GM10266 (cell line): ENCODE measurements around the gene ATF4.
"Not testable (repeated sequence)": the region's sequence is repeated elsewhere in the genome, so short reads cannot be mapped to it uniquely, and the experiment has no call there.

Source experiments
- DNase-seq: peaks from one replicate; pipeline ENCODE4 v3.0.0; 2012; ENCODE audit errors: extremely low spot score
- TF ChIP-seq, protein P1 (sequence below): IDR thresholded peaks from 2 replicates; pipeline ENCODE4 v1.5.1; 2012; ENCODE audit warnings: mild to moderate bottlenecking, low read depth; ENCODE audit not compliant: control insufficient read depth, insufficient read depth; ENCODE audit errors: missing control alignments

Gene ATF4

DNA sequence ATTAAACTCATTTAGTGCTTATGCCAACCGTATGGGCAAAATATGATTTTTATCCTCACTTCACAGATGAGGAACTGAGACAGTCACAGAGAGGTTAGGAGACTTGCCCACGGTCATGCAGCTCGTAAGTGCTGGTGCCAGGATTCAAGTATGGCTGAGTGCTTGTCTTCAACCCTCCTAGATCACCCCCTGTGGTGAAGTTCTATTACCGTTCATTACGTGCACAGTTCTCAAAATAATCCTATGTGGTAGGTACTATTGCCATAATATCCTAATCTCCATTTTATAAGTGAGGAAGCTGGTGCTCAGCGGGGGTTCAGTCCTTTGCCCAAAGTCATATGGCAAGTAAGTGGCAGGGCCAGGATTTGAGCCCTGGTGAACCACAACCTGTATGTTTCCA is 16.7 kb upstream of the ATF4 start:
- DNase-seq = no peak
- TF ChIP-seq, protein P1, sequence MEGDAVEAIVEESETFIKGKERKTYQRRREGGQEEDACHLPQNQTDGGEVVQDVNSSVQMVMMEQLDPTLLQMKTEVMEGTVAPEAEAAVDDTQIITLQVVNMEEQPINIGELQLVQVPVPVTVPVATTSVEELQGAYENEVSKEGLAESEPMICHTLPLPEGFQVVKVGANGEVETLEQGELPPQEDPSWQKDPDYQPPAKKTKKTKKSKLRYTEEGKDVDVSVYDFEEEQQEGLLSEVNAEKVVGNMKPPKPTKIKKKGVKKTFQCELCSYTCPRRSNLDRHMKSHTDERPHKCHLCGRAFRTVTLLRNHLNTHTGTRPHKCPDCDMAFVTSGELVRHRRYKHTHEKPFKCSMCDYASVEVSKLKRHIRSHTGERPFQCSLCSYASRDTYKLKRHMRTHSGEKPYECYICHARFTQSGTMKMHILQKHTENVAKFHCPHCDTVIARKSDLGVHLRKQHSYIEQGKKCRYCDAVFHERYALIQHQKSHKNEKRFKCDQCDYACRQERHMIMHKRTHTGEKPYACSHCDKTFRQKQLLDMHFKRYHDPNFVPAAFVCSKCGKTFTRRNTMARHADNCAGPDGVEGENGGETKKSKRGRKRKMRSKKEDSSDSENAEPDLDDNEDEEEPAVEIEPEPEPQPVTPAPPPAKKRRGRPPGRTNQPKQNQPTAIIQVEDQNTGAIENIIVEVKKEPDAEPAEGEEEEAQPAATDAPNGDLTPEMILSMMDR = no peak

DNA sequence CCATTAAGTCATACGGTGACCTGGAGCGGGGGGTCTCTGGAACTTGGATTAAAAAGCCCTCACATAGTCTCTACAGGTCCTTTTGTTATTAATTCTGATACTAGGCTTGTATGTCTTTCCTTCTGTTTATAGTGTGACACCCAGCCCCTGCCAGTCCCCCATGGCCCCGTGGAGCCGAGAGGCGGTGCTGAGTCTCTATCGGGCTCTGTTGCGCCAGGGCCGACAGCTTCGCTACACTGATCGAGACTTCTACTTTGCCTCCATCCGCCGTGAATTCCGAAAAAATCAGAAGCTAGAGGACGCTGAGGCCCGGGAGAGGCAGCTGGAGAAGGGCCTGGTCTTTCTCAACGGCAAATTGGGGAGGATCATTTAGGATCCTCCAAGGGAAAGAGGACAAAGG is 16.3 kb upstream of the ATF4 start:
- DNase-seq = no peak
- TF ChIP-seq, protein P1 = no peak

DNA sequence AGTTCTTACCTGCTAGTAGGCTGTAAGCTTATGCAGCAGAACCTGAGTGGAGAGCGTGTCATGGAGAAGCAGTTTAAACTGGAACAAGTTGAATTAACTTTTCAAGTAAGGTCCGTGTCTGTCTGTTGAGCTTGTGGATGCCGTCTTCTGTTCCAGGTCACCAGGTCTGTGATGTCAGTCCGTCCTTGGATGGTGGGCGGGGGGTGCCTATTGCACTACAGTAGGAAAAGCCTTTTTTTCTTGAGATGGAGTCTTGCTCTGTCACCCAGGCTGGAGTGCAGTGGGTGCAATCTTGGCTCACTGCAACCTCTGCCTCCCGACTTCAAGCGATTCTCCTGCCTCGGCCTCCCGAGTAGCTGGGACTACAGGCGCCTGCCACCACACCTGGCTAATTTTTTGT is 13.3 kb upstream of the ATF4 start:
- DNase-seq = not testable (repeated sequence)

DNA sequence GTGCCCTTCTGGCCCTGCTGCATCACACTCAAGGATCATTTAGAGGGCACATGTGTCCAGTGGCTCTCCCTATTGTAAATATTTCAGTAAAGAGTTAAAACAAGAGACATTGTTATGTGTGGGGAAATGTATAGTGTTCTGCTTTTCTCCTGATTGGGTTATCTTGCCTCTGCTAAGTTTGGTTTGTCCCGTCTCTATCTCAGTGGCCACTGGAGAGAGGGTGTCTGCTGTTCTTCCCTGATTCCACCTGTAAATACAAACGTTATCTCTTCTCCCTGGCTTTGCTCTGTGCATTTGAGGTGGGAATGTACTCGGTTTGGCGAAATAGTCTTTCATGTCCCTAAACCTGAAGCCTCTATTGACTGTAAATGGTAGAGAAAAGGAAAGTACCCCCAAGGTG is 12.0 kb upstream of the ATF4 start:
- TF ChIP-seq, protein P1 = no peak
- no peak for DNase-seq

DNA sequence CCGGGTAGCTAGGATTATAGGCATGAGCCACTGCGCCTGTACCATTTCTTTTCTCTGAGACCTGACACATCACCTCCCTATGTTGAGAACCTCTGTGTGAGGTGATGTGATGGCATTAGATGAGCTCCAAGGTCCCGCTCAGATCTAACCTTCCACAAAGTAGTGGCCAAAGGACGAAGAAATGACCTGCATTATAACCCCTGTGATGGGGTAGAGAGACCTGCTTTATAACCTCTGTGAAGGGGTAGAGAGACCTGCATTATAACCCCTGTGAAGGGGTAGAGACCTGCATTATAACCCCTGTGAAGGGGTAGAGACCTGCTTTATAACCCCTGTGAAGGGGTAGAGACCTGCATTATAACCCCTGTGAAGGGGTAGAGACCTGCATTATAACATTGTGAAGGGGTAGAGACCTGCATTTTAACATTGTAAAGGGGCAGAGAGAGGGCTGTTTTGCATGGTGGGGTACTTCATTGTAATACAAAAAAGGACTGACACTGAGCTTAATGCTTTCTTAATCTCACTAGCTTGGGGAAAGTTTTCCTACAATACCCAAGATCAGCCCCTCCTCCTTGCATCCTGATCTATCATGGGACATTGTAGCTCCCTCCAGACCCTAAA is 9.7 kb upstream of the ATF4 start:
- TF ChIP-seq, protein P1 = no peak
- no peak for DNase-seq

DNA sequence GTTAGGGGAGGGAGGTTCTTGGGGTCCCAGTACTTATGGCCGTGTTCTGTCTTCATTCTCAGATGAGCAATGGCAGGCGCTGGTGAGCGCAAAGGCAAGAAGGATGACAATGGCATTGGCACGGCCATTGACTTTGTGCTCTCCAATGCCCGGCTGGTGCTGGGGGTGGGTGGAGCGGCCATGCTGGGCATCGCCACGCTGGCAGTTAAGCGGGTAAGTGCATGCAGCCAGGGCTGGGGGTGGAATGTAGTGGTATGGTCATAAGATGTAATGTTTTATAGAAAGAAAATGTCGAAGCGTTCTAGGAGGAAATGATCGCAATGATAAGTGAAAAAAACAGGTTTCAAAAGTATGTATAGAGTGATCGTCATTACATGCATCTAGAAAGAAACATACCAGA is 9.1 kb upstream of the ATF4 start:
- TF ChIP-seq, protein P1 = no peak
- no peak for DNase-seq

DNA sequence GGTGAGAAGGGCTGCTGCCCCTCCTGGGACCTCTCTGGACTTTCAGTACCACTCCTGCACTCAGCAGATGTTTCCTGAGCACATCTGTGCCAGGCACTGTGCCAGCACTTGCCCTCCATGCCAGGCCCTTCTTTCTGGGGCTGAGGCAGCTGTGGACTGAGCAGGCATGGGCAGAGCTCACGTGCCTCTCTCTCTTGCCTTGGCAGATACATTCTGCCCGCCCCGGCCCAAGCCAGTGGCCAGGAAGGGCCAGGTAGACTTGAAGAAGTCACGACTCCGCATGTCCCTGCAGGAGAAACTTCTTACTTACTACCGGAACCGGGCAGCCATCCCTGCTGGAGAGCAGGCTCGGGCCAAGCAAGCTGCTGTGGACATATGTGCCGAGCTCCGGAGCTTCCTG is 8.3 kb upstream of the ATF4 start:
- DNase-seq = no peak
- TF ChIP-seq, protein P1 = no peak

DNA sequence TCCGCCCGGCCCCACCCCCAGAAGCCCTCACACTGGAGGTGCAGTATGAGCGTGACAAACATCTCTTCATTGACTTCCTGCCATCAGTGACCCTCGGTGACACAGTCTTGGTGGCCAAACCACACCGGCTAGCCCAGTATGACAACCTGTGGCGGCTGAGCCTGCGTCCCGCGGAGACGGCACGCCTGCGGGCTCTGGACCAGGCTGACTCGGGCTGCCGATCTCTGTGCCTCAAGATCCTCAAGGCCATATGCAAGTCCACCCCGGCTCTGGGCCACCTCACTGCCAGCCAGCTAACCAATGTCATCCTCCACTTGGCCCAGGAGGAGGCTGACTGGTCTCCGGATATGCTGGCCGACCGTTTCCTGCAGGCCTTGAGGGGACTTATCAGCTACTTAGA is 6.6 kb upstream of the ATF4 start:
- TF ChIP-seq, protein P1 = no peak
- no peak for DNase-seq
